ENCODE measurements around the gene AP2A2. TPM values are rescaled to one million over a fixed set of nuclear protein-coding genes. Genes with fewer than 3 reads are reported as not detected.
A peak's percentile ranks its signal among the peaks of the same experiment; 100 is the strongest.

The AP2A2 gene
- total RNA-seq, 1 experiment from 2014 or later: 55.5 TPM

DNA sequence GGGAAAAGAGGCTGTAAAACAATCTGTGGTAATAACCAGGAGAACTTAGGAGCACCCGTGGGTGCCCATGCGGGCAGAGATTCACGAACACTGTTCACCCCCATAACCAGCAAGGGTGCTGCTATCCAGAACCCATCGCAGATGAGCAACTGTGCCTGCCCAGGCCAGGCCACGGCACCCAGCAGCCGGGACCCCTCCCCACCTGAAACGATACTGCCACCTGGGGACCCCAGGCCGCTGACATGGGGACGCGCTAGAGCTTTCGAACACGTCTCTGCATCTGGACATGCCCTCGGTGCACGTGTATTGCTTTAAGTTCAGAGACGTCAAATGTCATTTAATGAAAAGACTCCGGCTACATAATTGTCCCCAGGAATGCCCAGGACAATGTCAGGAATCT lies 134.7 kb downstream of the AP2A2 start:
- TSS peak; percentile 74 for BruUV-seq (replicated peaks)

More for the DNA sequence above, 134.7 kb downstream of the AP2A2 start:
- no peak for DNase-seq (ENCODE audit: low read depth, low spot score)
- peak overlapping the region; percentile 69 for H3K4me2 ChIP-seq (ENCODE audit: low read length)
- no peaks in the 10 kb centered on the region for H3K9me2 ChIP-seq (ENCODE audit: insufficient read depth)
- ChIA-PET POLR2A (no interaction called here), RAD21 (ENCODE audit: low non-redundant PET in 1 of 2, low total read pairs in 2 of 2, uncharacterized antibody in 2 of 2, unreplicated experiment in 2 of 2) (no interaction called here), CTCF (no interaction called here)
- peak overlapping the region in 1 of 2 experiments; percentile 31; a peak in 2 of 4 replicates for H3K4me3 ChIP-seq (replicated peaks in 1 of 2; ENCODE audit: low read depth in 1 of 2, low read length in 2 of 2)
- peaks cover 13 to 31% of the 10 kb centered on the region in 2 experiments for H3K4me1 ChIP-seq (ENCODE audit: control insufficient read depth in 1 of 2, insufficient read depth in 2 of 2, low read length in 2 of 2)
- TF ChIP-seq ZFX (IDR thresholded peaks at IDR 0.05) (no peak), TCF7L2 (IDR thresholded peaks at IDR 0.05; ENCODE audit: borderline replicate concordance, extremely low read depth, insufficient read depth, insufficient read length) (no peak), YY1 (IDR thresholded peaks at IDR 0.05; ENCODE audit: extremely low read depth, insufficient replicate concordance, low read depth, low read length) (no peak), SP1 (IDR thresholded peaks at IDR 0.05; ENCODE audit: low read depth) (no peak), RAD21 (IDR thresholded peaks at IDR 0.05; ENCODE audit: low read depth) (no peak), SIN3A (IDR thresholded peaks at IDR 0.05; ENCODE audit: low read depth) (no peak), FOSL1 (IDR thresholded peaks at IDR 0.05; ENCODE audit: low read depth) (no peak), ELF1 (IDR thresholded peaks at IDR 0.05; ENCODE audit: borderline replicate concordance, low read depth) (no peak), EGR1 (IDR thresholded peaks at IDR 0.05; ENCODE audit: low read depth) (no peak), SRF (IDR thresholded peaks at IDR 0.05; ENCODE audit: low read depth) (no peak), EZH2phosphoT487 (IDR thresholded peaks at IDR 0.05; ENCODE audit: borderline replicate concordance) (no peak), ZNF274 (IDR thresholded peaks at IDR 0.05; ENCODE audit: low read depth, low read length) (no peak), JUND (IDR thresholded peaks at IDR 0.05) (no peak), CBX3 (IDR thresholded peaks at IDR 0.05; ENCODE audit: low read depth) (no peak)
- TF ChIP-seq, protein P1, sequence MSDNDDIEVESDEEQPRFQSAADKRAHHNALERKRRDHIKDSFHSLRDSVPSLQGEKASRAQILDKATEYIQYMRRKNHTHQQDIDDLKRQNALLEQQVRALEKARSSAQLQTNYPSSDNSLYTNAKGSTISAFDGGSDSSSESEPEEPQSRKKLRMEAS (IDR thresholded peaks at IDR 0.05): no peak
- TF ChIP-seq, protein P2, sequence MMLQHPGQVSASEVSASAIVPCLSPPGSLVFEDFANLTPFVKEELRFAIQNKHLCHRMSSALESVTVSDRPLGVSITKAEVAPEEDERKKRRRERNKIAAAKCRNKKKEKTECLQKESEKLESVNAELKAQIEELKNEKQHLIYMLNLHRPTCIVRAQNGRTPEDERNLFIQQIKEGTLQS (IDR thresholded peaks at IDR 0.05): no peak
- TF ChIP-seq, protein P3, sequence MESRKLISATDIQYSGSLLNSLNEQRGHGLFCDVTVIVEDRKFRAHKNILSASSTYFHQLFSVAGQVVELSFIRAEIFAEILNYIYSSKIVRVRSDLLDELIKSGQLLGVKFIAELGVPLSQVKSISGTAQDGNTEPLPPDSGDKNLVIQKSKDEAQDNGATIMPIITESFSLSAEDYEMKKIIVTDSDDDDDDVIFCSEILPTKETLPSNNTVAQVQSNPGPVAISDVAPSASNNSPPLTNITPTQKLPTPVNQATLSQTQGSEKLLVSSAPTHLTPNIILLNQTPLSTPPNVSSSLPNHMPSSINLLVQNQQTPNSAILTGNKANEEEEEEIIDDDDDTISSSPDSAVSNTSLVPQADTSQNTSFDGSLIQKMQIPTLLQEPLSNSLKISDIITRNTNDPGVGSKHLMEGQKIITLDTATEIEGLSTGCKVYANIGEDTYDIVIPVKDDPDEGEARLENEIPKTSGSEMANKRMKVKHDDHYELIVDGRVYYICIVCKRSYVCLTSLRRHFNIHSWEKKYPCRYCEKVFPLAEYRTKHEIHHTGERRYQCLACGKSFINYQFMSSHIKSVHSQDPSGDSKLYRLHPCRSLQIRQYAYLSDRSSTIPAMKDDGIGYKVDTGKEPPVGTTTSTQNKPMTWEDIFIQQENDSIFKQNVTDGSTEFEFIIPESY (IDR thresholded peaks at IDR 0.05; ENCODE audit: extremely low read depth, insufficient replicate concordance, low read length): no peak
- TF ChIP-seq, protein P4, sequence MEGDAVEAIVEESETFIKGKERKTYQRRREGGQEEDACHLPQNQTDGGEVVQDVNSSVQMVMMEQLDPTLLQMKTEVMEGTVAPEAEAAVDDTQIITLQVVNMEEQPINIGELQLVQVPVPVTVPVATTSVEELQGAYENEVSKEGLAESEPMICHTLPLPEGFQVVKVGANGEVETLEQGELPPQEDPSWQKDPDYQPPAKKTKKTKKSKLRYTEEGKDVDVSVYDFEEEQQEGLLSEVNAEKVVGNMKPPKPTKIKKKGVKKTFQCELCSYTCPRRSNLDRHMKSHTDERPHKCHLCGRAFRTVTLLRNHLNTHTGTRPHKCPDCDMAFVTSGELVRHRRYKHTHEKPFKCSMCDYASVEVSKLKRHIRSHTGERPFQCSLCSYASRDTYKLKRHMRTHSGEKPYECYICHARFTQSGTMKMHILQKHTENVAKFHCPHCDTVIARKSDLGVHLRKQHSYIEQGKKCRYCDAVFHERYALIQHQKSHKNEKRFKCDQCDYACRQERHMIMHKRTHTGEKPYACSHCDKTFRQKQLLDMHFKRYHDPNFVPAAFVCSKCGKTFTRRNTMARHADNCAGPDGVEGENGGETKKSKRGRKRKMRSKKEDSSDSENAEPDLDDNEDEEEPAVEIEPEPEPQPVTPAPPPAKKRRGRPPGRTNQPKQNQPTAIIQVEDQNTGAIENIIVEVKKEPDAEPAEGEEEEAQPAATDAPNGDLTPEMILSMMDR (IDR thresholded peaks at IDR 0.05 in 2 of 3, conservative IDR thresholded peaks at IDR 0.05 in 1 of 3; ENCODE audit: borderline replicate concordance in 1 of 3, insufficient read depth in 1 of 3, low read depth in 2 of 3, low read length in 2 of 3): no peak
- TF ChIP-seq, protein P5, sequence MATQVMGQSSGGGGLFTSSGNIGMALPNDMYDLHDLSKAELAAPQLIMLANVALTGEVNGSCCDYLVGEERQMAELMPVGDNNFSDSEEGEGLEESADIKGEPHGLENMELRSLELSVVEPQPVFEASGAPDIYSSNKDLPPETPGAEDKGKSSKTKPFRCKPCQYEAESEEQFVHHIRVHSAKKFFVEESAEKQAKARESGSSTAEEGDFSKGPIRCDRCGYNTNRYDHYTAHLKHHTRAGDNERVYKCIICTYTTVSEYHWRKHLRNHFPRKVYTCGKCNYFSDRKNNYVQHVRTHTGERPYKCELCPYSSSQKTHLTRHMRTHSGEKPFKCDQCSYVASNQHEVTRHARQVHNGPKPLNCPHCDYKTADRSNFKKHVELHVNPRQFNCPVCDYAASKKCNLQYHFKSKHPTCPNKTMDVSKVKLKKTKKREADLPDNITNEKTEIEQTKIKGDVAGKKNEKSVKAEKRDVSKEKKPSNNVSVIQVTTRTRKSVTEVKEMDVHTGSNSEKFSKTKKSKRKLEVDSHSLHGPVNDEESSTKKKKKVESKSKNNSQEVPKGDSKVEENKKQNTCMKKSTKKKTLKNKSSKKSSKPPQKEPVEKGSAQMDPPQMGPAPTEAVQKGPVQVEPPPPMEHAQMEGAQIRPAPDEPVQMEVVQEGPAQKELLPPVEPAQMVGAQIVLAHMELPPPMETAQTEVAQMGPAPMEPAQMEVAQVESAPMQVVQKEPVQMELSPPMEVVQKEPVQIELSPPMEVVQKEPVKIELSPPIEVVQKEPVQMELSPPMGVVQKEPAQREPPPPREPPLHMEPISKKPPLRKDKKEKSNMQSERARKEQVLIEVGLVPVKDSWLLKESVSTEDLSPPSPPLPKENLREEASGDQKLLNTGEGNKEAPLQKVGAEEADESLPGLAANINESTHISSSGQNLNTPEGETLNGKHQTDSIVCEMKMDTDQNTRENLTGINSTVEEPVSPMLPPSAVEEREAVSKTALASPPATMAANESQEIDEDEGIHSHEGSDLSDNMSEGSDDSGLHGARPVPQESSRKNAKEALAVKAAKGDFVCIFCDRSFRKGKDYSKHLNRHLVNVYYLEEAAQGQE (IDR thresholded peaks at IDR 0.05; ENCODE audit: low read depth): no peak
- H3K36me3 ChIP-seq (ENCODE audit: control insufficient read depth in 1 of 2, insufficient read depth in 2 of 2, low read length in 2 of 2): no peaks in the 10 kb centered on the region
- no peaks in the 10 kb centered on the region for H3K79me2 ChIP-seq (ENCODE audit: insufficient read depth, low read length)
- intact Hi-C loops (cut with micrococcal nuclease): loop anchor here (5.0 kb wide), 1 partner anchor 133 kb away; the partner anchor contains the start of gene AP2A2
- H3K27me3 ChIP-seq (ENCODE audit: insufficient read depth, low read length): no peaks in the 10 kb centered on the region
- H3K9me3 ChIP-seq (ENCODE audit: control insufficient read depth in 1 of 2, insufficient read depth in 1 of 2, low read depth in 1 of 2, low read length in 2 of 2): peaks cover 0 to 7% of the 10 kb centered on the region in 2 experiments; a peak in 1 of 4 replicates
- H3K9ac ChIP-seq (ENCODE audit: low read length): peak overlapping the region; percentile 54
- peak overlapping the region; percentile 74 for H3K27ac ChIP-seq (ENCODE audit: low read depth, low read length)
- H2AFZ ChIP-seq (ENCODE audit: low read depth, low read length, poor library complexity, severe bottlenecking): peak overlapping the region; percentile 19
- no peaks in the 10 kb centered on the region for H4K20me1 ChIP-seq (ENCODE audit: insufficient read depth)
- ATAC-seq: peak; percentile 52
